HG03469 (cell line): Measurements from ENCODE around the gene OR52J3.

Source experiments
- ATAC-seq: cut with Tn5 transposase; IDR thresholded peaks from one replicate; pipeline ENCODE4 v1.9.1; 2021; ENCODE audit warnings: mild to moderate bottlenecking, moderate library complexity, moderate number of reproducible peaks; ENCODE audit not compliant: unreplicated experiment

OR52J3 gene

GRCh38 chr11:5092821-5093585 lies 46.7 kb downstream of the OR52J3 start:
- ATAC-seq = no peak

GRCh38 chr11:5096011-5096410 lies 49.7 kb downstream of the OR52J3 start:
- ATAC-seq = no peak
